BJ (cell line): Measurements from ENCODE around the gene TMPRSS2. TPM values are rescaled to one million over a fixed set of nuclear protein-coding genes. Genes with fewer than 3 reads are reported as not detected.

ENCODE experiments used
- CTCF ChIA-PET: fragments of 350-600 bp; formaldehyde crosslinking; extraction: SDS; loops from one replicate; lab custom pipeline; 2021; ENCODE audit warnings: antibody characterized with exemption, inconsistent platforms; lab: Yijun Ruan, JAX
- POLR2A ChIA-PET: fragments of 300-600 bp; sonication (Branson Sonifier 250); formaldehyde crosslinking; extraction: SDS; loops from one replicate; lab custom pipeline; 2021; ENCODE audit warnings: antibody characterized with exemption; lab: Charles Lee
- DNase-seq: peaks from one replicate; pipeline ENCODE4 v3.0.0-alpha.2; 2011; ENCODE audit warnings: low read depth
- H3K27me3 ChIP-seq: 2 replicates; pipeline ENCODE4 v1.6.0; 2011; ENCODE audit warnings: low read length; ENCODE audit not compliant: control insufficient read depth, insufficient read depth
- H3K36me3 ChIP-seq: 2 replicates; pipeline ENCODE4 v1.5.1; 2011; ENCODE audit warnings: low read length; ENCODE audit not compliant: control insufficient read depth, insufficient read depth
- H3K4me3 ChIP-seq: 2 replicates; pipeline ENCODE4 v1.5.1; 2011; ENCODE audit warnings: low read depth, mild to moderate bottlenecking, control low read depth, low read length
- CTCF ChIP-seq: IDR thresholded peaks from 2 replicates; pipeline ENCODE4 v1.5.1; 2011; ENCODE audit warnings: low read depth, mild to moderate bottlenecking, control low read depth, inconsistent platforms, low read length, moderate library complexity; ENCODE audit not compliant: insufficient read depth
- polyA plus RNA-seq: library from polyadenylated mRNA; depleted of rRNA; stranded (reverse); fragments of >200 nt; gene quantifications from 2 replicates; pipeline ENCODE4 v1.2.3, GENCODE V29; 2011

TMPRSS2 gene
- polyA plus RNA-seq, 1 experiment: not detected

GRCh38 chr21:41520560-41521442 is 12.8 kb upstream of the TMPRSS2 start:
- no peak for TF ChIP-seq CTCF
- ChIA-PET CTCF (no interaction called here), POLR2A (no interaction called here)
- H3K36me3 ChIP-seq: no peaks in the 10 kb centered on the region
- peaks cover 2% of the 10 kb centered on the region; the same call in 1 of the 2 replicates for H3K27me3 ChIP-seq
- DNase-seq: no peak
- no peak overlapping the region for H3K4me3 ChIP-seq

GRCh38 chr21:41519806-41520559 is 12.0 kb upstream of the TMPRSS2 start:
- Histone ChIP-seq H3K27me3 (peaks cover 2% of the 10 kb centered on the region; the same call in 1 of the 2 replicates), H3K36me3 (no peaks in the 10 kb centered on the region), H3K4me3 (no peak overlapping the region)
- ChIA-PET POLR2A (no interaction called here), CTCF (no interaction called here)
- no peak for TF ChIP-seq CTCF
- DNase-seq: no peak

- CTCF ChIA-PET: no interaction called here
- no peak for DNase-seq
- TF ChIP-seq CTCF: no peak
- H3K4me3 ChIP-seq: no peak overlapping the region
- POLR2A ChIA-PET: no interaction called here
- peaks cover 2% of the 10 kb centered on the region; the same call in 1 of the 2 replicates for H3K27me3 ChIP-seq
- no peaks in the 10 kb centered on the region for H3K36me3 ChIP-seq
These were observed 10.8 kb upstream of the TMPRSS2 start for GRCh38 chr21:41518757-41519156.

- ChIA-PET CTCF (no interaction called here), POLR2A (no interaction called here)
- no peak for TF ChIP-seq CTCF
- H3K27me3 ChIP-seq: peaks cover 19% of the 10 kb centered on the region
- no peak for DNase-seq
- H3K36me3 ChIP-seq: no peaks in the 10 kb centered on the region
- no peak overlapping the region for H3K4me3 ChIP-seq
These were observed 3.9 kb upstream of the TMPRSS2 start for GRCh38 chr21:41511858-41512257.

- POLR2A ChIA-PET: no interaction called here
- no peaks in the 10 kb centered on the region for H3K36me3 ChIP-seq
- CTCF ChIA-PET: no interaction called here
- no peak for DNase-seq
- TF ChIP-seq CTCF: no peak
- H3K27me3 ChIP-seq: peaks cover 26% of the 10 kb centered on the region
- no peak overlapping the region for H3K4me3 ChIP-seq
These were observed 2.5 kb upstream of the TMPRSS2 start for GRCh38 chr21:41510500-41510899.
